GM18507 (cell line): ENCODE results near the gene MED28.
"Not testable (repeated sequence)": the region's sequence is repeated elsewhere in the genome, so short reads cannot be mapped to it uniquely, and the experiment has no call there.

Experiments used
- DNase-seq: peaks from one replicate; pipeline ENCODE4 v3.0.0; 2011; ENCODE audit warnings: low read depth; ENCODE audit not compliant: insufficient read length; ENCODE audit errors: extremely low spot score
- FAIRE-seq: peaks from 2 replicates; lab custom pipeline; 2011; peaks lifted over from hg19 to GRCh38; lab: Jason Lieb, UNC

Gene MED28

GRCh38 chr4:17614416-17615299 is at the start of gene MED28:
TSS of gene MED28 (plus strand) at chr4:17614641. CDS start at chr4:17614655, 14 bp downstream.
- DNase-seq (peak; percentile 96), FAIRE-seq (peak; percentile 95)

GRCh38 chr4:17565846-17566245 is 48.6 kb upstream of the MED28 start:
- FAIRE-seq, result no peak
- DNase-seq, result no peak

- FAIRE-seq (no peak), DNase-seq (no peak)
Observed at GRCh38 chr4:17567271-17567670, 47.2 kb upstream of the MED28 start.

DNA sequence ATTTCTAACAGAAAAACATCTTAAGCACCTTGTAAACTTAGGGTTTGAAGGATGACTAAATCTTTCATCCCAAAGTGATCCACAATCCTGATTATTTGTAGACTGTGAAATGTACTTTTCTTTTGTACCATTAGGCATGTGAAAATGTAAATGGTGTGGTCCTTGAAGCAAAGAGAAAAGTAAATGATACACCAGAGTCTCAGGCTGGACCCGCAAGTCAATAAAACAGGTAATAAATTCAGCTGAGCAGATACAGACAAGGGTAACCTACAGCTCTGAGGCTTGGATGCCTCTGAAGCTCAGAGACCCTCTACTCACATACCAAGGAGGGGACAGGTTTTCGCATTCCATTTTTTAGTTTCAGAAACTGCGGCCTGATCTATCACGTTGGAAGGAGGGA is 40.2 kb upstream of the MED28 start:
- no peak for FAIRE-seq
- no peak for DNase-seq

DNA sequence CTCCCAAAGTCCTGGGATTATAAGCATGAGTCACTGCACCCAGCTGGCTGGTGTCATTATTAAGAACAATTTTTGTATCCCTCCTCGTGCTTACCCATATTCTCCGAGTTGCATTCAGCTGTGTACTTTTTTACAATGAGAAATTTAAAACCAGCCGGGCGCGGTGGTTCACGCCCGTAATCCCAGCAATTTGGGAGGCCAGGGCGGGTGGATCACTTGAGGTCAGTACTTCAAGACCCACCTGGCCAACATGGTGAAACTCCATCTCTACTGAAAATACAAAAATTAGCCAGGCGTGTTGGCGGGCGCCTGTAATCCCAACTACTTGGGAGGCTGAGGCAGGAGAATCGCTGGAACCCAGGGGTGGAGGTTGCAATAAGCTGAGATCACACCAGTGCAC is 39.3 kb upstream of the MED28 start:
- not testable (repeated sequence) for DNase-seq, FAIRE-seq

- FAIRE-seq (peak; percentile 97), DNase-seq (peak; percentile 89)
Observed at GRCh38 chr4:17576932-17577664, 37.3 kb upstream of the MED28 start, which contains the start of gene LAP3. TSS of gene LAP3 (plus strand) at chr4:17577198. CDS start at chr4:17577466, 268 bp downstream.

GRCh38 chr4:17577665-17578481 is 36.6 kb upstream of the MED28 start:
- DNase-seq, result no peak

GRCh38 chr4:17578482-17578891 is 36.0 kb upstream of the MED28 start:
- FAIRE-seq (peak; percentile 78), DNase-seq (no peak)

More at GRCh38 chr4:17577665-17578481, 36.6 kb upstream of the MED28 start:
- FAIRE-seq, result no peak

GRCh38 chr4:17580969-17581368 is 33.5 kb upstream of the MED28 start:
- FAIRE-seq (no peak), DNase-seq (no peak)

DNA sequence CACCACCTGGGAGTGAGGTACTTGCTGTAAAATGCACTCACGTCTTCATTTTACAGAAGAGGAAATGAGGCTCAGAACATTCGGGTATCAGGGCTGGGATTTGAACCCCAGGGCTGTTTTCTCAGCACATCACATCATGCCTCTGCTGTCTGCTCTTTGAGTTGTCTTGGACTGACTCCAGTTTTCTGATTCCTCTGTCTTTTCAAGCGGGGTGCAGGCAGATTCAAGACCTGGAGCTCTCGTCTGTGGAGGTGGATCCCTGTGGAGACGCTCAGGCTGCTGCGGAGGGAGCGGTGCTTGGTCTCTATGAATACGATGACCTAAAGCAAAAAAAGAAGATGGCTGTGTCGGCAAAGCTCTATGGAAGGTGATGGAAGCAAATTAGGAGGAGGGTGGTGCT is 31.2 kb upstream of the MED28 start:
- FAIRE-seq, result no peak
- no peak for DNase-seq

- DNase-seq, result no peak
- FAIRE-seq, result no peak
Observed at GRCh38 chr4:17583941-17584340, 30.5 kb upstream of the MED28 start.

DNA sequence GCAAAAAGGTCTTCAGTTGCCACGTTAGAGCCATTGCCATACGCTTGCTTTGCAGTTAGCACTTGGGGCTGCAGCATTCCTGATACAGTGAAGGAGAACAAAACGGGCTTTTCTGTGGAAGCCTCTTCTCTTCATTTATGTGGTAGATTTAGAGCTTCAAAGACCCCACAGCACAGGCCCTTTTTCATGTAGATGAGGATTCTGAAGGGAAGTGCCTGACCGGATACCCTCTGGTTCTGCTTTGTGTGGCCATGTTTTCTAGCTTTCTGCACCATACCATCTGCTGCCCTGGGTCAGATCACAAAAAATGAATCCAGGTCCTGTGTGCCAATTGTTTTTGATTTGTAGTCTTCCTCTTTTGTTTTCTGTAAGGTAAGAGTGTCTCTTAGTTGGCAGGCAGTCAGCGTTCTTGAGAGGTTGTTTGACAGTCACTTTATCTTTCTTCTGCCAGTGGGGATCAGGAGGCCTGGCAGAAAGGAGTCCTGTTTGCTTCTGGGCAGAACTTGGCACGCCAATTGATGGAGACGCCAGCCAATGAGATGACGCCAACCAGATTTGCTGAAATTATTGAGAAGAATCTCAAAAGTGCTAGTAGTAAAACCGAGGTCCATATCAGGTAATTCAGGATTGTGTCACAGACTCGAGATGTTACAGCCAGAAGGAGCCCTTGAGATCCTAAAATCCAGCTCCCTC is 29.8 kb upstream of the MED28 start:
- FAIRE-seq, result no peak

DNA sequence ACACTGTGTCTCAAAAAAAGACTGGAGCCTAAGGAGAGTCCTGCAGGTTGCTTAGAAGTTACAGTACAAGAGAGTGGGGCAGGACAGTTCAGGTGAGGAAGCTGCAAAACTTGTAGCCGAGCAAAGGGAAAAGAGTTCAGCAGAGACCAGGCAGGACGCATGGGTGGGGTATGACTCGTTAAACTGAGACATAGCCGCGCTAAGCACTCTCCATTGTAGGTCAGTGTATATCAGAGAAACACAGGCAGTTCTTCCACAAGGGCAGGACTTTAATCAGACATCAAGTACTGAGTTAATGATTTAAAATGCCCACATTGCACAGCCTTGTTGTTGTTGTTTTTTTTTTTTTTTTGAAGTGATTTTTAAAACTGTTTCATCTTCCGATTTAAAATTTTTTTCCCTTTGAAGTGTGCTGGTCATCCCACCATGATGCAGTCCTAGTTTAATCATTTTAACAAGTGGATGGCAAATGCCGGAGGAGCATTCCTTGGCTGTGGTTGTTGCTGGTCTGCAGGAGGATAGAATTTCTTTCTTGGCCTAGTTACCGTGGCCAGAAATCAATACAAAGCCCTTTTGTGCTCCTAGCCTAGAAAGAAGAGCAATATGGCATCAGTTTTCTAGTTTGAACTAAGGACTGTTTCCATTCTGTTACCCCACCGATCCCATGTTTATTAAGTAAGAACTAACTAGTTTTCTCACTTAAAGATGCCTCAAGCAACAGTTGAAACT is 27.2 kb upstream of the MED28 start:
- DNase-seq, result no peak
- no peak for FAIRE-seq

More for the DNA sequence above, 29.8 kb upstream of the MED28 start:
- no peak for DNase-seq

- DNase-seq, result no peak
- FAIRE-seq, result no peak
Observed at GRCh38 chr4:17589355-17589754, 25.1 kb upstream of the MED28 start.

DNA sequence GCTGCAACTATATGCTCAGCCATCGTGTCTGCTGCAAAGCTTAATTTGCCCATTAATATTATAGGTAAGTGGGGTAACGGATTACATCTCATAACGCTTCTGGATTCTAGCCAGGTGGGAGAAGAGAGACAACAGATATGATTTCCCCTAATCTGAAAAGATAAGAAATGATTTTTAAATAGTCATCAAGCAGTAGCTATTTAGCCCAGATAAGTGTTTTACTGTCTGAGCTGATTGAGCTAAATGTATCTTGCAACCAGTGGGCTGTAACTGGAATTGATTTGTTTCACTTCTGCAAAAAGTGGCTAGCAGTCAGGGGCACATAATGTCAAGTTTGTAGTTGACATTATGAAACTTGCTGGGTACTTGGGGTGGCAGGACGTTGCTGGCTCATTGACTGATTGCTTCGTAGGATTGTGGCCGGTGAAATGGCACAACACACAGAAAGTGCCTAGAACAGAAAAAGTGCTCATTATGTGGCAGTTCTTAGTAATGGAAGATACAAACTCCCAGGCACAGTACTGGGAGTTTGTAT is 18.9 kb upstream of the MED28 start:
- DNase-seq (peak; percentile 33), FAIRE-seq (peak; percentile 77)

DNA sequence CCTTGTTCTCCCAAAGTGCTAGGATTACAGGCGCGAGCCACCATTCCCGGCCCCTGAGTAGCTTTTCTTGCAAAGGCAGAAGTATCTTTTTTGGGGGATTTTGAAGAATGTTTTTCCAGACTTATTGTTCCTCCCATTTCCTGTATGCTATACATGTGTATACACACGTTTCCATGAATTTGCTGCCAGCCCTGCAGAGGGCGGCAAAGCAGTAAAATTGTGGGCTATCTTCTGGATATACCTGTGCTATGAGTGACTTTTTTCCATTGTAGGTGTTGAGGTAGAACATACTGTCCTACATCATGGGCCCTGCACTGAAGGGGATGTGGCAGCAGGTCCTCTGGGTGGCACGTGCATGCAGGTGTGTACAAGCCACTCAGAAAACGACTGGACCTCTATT is 16.9 kb upstream of the MED28 start:
- FAIRE-seq (no peak), DNase-seq (no peak)

- no peak for FAIRE-seq
- DNase-seq, result no peak
Observed at GRCh38 chr4:17599826-17600225, 14.6 kb upstream of the MED28 start.

GRCh38 chr4:17605236-17605635 is 9.2 kb upstream of the MED28 start:
- no peak for FAIRE-seq

More at GRCh38 chr4:17605236-17605635, 9.2 kb upstream of the MED28 start:
- no peak for DNase-seq
